CMK (cell line): Measurements from ENCODE around the gene TNRC6C.

Experiments
- DNase-seq: peaks from one replicate; pipeline ENCODE4 v3.0.0-alpha.2; 2010; ENCODE audit warnings: low read depth

Gene TNRC6C

DNA sequence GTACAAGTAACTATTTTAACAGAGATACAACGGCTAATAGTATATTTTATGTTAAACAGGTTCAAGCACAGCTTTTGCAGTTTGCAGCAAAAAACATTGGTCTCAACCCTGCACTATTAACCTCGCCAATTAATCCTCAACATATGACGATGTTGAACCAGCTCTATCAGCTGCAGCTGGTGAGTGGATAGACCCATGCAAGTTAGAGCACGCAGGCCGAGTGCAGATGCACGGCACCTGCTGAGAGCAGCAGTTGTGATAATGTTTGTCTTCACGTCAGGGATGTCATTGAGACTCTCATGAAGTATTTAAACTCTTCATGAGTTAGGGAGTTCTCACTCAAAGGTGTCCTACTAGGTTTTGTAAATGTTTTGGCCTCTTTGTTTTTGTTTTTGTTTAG is 124.5 kb downstream of the TNRC6C start:
- DNase-seq: no peak

DNA sequence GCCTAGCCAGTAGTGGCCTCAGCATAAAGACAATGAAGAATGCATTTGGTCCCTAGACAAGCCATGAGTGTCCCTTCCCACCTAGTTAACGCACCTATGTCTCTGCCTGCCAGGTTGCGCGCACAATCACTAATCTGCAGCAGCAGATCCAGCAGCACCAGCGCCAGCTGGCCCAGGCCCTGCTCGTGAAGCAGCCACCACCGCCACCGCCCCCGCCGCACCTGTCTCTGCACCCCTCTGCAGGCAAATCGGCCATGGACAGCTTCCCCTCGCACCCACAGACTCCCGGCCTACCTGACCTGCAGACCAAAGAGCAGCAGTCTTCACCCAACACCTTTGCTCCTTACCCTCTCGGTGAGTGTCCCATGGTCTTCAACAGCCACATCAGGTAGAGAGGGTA is 128.2 kb downstream of the TNRC6C start:
- DNase-seq: no peak

DNA sequence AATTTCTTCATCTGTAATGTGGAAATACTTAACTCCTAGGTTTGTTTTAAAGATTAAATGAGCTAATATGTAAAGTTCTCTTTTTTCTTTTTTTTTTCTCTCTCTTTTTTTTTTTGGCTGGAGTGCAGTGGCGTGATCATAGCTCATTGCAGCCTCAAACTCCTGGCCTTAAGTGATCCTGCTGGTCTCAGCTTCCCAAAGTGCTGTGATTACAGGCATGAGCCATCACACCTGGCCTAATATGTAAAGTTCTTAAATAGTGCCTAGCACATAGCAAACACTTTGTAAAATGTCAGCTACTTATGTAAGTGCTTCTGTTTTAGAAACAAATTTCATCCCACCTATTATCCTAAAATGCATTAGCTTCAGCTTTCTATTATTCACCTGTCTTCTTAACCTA is 130.0 kb downstream of the TNRC6C start:
- no peak for DNase-seq

DNA sequence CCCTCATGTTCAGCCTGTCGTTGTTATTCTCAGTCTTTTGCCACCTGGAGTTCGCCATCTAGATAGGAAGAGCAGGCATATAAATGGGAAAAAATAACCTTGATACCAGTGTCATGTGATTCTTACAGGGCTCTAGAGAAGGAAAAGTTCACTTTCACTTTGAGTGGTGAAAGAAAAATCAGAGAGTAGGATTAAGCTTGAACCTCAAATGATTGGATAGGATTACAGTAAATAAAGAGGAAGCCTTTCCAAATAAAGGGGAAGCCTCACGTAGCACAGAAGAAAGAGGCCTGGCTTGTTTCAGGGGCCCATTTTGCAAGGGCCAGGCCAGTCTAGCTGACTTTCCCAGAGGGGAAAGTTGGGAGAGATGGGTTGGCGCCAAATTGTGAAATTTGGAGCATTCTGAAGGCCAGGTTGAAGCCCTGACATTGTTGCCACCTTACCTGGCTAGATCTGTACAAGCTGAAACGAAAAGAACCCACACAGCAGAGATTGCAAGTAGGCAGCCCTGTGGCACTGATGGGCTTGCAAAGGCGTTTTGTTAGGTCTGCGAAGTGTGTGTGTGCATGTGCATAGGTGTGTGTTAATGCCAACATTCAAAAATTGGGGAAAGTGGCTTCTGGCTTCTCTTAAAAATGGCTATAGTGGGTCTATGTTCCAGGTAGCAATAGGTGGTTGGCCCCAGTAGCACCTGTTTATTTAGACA is 131.2 kb downstream of the TNRC6C start:
- no peak for DNase-seq

DNA sequence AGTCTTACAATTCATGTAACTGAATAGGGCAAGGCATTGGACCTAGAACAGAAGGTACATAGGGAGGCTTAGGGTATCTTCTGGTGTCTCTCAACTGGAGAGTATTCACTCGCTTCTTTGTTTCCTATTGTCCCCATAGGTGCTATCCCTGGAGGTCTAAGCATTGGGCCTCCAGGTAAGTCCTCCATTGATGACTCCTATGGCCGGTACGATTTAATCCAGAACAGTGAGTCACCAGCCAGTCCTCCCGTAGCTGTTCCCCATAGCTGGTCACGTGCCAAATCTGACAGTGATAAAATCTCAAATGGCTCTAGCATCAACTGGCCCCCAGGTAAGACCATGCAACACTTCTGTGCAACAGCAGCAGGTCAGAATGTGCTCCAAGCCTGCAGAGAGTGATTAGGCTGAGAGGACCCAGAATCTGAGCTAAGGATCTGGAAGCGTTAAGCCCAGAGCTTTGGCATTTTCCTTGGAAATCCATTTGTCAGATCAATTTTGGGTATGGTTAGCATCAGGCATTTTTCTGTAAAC is 134.4 kb downstream of the TNRC6C start:
- DNase-seq: no peak

DNA sequence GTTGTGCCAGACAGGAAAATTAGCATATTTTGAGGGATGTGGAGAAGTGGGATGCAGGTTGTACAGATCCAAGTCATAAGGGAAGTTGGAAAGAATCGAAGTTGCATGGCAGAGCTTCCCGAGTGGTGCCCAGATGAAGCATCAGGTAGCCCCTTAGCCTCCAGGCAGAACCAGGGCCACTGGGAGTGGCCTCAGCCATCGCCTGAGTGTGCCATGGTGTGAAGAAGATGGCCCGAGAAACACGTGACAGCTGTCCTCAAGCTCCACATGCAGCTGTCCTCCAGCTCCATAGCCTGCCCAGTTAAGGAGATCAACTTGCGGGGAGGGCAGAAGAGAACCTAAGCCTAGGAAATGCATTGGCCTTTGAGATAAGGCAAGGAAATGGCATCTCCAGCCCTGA is 136.5 kb downstream of the TNRC6C start:
- no peak for DNase-seq

DNA sequence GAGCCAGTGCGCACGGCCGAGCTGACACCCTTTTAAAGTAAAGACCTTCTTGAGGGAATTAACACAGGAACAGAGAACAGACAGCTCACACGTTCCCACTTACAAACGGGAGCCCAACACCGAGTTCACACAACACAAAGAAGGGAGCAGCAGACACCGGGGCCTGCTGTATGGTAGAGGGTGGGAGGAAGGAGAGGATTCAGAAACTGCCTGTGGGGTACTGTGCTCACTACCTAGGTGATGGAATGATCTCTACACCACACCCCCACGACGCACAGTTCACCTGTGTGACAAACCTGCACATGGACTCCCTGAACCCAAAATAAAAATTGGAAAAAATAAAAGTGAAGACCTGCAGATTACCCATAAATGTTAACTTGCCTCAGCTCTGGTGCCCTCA is 137.6 kb downstream of the TNRC6C start:
- DNase-seq: no peak

DNA sequence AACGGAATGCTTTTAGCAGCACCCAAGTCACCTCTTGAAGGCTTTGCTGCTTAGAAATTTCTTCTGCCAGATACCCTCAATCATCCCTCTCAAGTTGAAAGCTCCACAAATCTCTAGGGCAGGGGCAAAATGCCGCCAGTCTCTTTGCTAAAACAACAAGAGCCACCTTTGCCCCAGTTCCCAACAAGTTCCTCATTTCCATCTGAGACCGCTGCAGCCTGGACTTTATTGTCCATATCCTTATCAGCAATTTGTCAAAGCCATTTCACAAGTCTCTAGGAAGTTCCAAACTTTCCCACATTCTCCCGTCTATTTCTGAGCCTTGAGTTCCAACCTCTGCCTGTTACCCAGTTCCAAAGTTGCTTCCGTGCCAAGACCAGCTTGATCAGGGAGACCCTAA is 142.6 kb downstream of the TNRC6C start:
- DNase-seq: no peak

DNA sequence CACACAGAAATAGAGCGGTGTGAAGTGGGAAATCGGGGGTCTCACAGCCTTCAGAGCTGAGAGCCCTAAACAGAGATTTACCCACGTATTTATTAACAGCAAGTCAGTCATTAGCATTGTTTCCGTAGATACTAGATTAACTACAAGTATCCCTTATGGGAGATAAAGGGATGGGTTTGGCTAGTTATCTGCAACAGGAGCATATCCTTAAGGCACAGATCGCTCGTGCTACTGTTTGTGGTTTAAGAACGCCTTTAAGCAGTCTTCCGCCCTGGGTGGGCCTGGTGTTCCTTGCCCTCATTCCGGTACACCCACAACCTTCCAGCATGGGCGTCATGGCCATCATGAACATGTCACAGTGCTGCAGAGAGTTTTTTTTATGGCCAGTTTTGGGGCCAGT is 143.0 kb downstream of the TNRC6C start:
- no peak for DNase-seq

DNA sequence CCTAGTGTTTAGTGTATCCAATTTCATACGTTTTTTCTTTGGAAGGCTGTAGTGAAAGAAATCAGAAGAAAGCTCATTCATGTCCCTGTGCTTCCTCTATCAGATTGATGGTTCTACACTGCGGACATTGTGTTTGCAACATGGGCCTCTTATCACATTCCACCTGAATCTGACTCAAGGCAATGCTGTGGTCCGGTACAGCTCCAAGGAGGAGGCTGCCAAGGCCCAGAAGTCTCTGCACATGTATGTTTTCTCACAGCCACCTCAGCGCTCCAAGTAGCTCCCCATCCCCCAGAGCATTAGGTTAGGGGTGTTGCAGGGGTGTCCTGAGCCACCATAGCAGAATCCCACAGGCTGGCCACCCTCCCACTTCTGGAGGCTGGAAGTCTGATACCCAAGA is 144.8 kb downstream of the TNRC6C start:
- DNase-seq: no peak

DNA sequence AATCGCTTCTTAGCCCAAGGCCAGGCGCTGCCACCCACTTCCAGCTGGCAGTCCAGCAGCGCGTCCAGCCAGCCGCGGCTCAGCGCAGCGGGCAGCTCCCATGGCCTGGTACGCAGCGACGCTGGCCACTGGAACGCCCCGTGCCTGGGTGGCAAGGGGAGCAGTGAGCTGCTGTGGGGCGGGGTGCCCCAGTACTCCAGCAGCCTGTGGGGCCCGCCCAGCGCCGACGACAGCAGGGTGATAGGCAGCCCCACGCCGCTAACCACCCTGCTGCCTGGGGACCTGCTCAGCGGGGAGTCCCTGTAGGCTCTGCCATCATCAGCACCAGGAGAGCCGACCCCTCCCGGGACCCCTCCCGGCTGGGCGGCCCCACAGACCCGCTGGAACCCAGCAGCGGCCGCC is 146.0 kb downstream of the TNRC6C start:
- no peak for DNase-seq

DNA sequence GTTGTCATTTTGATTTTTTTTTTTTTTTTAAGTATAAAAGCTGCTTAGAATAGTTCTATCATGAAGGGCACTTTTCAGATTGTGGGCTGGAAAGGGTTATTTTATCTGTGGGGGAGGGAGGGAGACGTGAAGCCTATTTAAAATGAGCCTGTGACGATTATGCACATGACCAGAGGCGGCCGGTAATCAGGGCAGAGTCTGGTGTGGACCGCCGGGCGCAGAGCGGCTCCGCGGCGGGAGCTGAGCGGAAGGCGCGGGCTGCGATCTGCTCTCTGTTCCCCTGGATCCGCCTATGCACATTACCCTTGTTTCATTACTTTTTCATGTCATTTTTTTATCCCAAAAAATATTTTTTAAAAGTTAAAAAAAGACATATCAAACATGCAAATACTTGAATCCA is 146.6 kb downstream of the TNRC6C start:
- no peak for DNase-seq

DNA sequence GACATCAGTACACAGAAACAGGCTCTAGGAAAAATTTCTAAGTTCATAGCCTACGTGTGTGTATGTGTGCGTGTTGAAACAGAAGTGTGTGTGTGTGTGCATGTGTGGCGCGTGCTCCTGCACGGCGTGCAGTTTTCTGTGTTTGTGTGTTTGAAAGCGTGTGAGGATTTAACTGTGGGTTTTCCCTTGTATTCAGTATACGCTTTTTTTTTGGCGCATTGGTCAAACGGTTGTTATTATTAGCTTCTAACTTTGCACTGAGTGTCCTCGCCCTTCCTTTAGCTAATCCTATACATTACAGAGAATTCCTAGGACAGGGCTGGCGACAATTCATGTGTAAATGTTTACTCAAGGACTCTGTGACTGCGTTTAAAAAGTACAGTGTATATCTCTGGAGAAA is 147.0 kb downstream of the TNRC6C start:
- DNase-seq: no peak

DNA sequence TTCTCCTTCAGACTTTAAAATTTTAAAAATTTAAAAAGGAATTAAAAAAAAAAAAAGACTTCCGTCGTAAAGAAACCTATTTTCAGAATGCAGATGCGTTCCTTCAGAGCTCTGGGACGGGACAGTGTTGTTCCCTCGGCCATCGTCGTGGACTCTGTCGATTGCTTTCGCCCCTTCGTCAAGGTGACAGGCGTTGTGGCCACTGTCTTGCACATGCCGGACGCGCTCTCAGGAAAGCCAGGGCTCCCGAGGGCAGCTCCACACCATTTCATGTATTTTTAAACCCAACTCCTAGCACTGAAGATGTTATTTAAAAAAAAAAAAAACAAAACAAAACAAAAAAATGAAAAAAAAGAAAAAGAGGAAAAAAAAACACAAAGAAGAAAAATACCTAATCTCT is 147.7 kb downstream of the TNRC6C start:
- no peak for DNase-seq

DNA sequence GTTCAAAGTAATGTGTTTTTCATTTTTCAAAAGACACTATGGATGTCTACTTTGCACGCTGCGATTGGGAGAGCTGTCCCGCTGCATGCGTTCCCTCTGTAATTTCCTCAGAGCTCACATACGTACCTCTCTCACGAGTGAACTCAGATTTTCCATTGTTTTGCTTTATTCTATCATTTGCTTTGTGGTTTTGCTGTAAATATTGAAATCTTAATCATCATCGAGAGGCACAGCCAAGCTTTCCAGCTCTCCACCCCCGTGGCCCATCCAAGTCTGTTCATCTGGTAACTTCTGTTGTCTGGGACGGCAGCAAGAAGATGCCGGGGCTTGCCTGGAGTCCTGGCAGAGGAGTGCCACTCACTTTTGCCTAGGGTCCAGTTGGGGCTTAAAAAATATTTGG is 149.0 kb downstream of the TNRC6C start:
- no peak for DNase-seq

DNA sequence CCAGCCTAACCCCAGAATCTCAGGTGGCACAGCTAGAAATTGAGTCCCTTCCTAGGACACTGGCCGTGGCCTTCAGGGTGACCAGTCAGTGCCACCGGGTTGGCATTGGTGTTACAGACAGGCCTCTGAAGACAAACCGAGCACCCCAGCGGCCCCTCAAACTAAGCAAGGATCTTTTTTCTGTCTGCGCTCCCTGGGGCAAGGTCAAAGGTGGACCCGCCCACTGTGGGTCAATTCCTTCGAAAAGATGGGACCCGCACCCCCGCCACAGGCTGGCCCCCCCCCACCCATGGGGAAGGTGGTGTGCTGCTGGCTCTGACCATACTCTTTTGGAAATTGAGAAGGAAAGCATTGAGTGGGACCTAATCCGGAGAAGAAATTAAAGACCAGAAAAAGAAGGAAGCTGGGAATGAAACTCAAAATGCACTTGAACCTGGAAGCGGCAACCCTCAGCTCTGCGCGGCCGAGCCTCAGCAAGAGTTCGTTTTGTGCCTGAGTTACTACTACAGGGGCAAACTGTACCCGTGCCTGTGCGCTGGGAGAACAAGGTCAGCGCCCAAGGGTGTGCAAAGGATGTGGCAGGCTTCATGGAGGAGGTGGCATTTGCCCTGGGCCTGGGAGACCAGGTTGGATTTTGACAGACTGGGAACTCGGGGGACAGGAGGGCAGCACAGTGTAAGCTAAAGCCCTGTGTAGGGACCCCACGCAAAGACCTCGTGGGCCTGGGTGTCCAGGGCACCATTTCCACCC is 149.6 kb downstream of the TNRC6C start:
- DNase-seq: no peak

DNA sequence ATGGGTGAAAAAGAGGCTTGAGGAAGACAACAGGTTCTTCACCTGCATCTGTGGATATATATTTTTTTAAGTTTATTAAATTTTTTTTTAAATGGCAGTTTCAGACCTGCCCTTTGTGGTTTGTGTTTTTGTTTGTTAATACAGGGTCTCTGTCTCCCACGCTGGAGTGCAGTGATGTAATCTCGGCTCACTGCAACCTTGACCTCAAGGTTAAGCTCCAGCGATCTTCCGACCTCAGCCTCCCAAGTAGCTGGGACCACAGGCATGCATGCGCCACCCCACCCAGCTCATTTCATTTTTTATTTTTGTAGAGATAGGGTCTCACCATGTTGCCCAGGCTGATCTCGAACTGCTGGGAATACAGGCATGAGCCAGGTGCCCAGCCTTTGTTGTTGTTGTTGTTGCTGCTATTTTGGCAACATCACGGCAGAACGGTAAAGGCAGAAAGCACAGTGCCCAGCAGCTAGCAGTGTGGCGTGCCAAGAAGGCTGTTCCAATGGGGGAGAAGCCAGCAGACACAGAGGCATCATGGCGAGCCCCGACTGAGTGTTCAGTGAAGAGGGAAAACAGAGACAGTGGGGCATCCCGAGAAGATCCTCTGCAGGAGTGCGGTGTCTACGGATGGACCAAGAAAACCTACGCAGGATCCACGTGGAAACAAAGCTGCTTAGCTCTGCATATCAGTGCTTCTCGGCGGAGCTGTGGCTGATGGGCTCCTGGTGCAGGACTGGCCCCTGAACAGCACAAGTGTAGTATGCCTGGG is 150.4 kb downstream of the TNRC6C start:
- no peak for DNase-seq

DNA sequence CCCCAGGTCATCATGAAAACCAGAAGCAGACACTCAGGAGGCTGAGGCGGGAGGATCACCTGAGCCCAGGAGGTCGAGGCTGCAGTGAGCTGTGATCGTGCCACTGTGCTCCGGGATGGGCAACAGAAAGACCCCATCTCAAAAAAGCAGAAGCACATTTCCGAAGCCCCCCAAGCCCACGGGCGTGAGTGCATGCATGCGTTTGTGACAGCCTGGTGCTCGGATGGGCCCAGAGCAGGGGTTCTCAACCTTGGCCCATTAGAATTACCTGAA is 150.9 kb downstream of the TNRC6C start:
- no peak for DNase-seq

DNA sequence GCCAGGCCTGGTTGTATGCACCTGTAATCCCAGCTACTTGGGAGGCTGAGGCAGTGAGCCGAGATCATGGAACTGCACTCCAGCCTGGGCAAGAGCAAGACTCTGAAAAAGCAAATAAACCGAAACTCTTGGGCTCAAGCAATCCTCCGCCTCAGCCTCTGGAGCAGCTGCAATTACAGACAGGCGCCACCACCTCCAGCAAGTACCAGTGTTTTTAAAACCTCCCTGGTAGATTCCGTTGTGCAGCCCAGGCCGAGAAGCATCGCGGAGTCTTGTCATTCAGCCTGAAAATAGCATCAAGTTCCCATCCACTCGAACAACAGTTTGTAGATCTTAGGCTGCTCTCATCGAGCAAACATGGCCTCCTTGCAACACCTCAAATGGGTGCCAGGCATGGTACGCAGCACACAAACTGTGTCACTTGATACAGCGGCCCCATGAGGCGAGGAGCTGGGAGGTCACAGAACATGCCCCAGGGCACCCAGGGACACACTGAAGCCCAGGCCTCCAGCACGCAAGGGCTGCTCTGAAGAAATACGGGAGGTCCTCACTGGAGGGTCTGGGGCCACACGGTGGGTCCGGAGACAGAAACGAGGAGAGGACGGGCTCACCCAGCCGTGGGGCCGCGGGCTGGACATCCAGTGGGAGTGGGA is 152.0 kb downstream of the TNRC6C start:
- DNase-seq: no peak

DNA sequence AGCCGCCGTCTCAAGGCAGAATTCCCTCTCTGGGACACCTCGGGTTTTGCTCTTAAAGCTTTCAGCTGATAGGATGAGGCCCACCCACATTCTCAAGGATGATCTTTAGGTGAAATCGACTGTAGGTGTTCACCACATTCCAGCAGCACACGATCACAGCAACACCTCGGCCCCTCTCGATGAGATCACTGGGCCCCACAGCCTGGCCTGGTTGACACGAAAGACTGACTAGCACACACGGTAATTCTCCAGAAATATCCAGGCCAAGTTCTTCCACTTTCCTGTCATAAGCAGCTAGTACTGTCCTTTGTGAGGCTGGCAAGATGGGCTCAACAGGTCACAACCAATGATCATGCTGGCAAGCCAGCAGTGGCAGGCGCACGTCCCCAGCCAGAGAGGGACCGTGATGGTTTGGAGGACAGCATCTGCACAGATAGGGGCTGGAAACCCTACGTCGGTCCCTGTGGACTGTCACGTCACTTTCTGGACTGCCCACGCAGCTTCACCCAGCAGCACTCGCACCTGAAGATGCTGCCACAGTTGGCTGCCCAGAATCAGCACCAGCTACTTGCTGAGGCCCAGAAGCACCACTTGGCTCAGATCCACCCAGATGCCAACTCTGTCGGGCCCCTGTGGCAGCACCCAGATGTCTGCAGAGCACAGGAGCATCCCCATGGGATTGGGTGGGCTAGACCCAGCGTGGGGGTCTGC is 152.7 kb downstream of the TNRC6C start:
- no peak for DNase-seq

DNA sequence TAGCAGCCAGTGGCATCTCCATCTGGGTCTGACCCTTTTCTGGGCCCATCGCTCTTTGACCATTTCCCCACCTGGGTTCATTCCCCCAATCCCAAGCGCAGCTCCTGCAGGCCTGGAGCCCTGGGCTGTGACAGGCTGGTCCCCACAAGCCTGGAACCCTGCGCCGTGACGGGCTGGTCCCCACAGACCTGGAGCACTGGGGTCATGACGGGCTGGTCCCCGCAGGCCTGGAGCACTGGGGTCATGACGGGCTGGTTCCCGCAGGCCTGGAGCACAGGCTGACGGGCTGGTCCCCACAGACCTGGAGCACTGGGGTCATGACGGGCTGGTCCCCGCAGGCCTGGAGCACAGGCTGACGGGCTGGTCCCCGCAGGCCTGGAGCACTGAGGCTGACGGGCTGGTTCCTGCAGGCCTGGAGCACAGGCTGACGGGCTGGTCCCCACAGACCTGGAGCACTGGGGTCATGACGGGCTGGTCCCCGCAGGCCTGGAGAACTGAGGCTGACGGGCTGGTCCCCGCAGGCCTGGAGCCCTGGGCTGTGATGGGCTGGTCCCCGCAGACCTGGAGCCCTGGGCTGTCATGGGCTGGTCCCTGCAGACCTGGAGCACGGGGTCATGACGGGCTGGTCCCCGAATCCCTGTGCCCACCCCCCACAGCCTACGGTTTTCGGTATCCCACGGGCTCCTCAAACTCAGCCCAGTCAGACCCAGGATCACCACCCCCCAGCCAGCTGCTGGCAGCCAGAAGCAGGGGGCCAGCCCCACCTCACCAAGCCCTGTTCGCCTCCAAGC is 153.4 kb downstream of the TNRC6C start:
- no peak for DNase-seq
